ENCODE results near the gene SLC12A3.
A peak's percentile ranks its signal among the peaks of the same experiment; 100 is the strongest.
"Not testable (repeated sequence)": the region's sequence is repeated elsewhere in the genome, so short reads cannot be mapped to it uniquely, and the experiment has no call there.

Gene SLC12A3

DNA sequence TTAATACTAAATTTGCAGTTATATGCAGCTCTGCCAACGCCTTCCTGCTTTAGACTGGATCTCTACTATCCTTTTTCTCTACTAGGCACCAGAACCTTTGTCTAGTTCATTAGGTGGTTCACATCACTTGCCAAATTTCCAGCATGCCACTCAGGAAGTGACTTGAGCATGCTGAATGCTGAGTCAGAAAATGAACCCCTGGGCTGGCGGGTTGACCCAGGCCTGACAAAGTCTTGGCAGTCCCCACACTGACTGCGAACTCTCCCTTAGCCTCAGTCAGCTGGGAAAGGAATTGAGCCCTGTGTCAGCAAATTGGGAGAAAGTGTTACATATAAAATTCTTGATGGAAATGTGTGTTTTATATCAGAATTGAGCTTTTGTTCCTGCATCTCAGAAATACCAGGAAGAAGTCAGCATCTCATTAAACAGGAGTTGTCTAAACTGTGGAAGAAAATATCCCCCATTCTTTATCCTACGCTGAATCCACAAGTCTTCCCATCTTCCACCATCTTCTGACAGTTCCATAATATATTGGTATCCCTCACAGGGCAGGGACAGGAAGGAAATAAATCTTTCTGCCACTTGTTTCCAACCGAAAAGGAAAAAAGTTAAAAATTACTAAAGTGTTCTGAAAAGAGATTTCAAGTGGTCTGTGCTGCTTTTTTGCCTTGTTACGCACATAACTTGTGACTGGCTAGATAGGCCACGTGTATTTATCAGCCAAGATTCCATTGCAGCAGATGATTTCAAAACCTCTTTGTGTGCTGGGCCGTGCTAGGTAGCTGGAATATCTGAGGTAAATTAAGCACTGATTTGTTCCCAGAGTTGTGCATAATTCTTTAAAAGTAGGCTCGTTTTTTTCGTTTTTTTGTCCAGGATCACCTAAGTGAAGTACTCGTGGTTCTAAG lies 16.7 kb upstream of the SLC12A3 start:
- DNase-seq (ENCODE audit: low read depth), result no peak

DNA sequence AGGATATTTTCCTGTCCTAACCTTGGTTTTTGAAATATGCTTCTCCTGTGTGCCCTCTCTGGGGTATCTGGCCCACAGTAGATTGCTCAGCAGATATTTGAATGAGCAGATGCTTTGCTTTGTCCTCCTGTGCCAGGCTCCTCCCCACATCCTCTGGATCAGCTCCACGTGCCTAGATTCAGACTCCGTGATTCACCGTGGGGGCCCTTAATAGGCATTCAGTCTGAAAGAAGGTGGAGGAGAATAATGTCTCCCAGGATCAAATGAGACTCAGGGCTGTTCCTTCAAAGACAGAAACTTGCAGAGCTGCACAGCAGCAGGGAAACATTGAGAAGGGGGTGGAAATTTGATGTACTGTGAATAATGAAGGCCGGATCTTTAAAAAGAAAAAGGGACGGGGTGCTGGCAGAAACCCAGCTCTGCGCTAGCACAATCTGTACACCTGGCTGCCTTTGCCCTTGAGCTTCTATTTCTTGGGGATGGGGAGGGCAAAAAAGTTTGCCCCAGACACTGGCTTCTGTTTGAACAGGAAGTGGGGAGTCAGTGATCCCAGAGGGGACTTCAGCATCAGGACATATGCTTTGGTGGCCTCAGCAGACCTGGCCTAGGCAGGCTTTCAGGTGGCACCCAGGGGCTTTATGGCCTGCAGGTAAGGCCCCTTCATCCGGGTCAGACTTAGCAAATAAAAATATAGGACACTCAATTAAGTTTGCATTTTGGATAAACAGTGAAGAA lies 15.9 kb upstream of the SLC12A3 start:
- DNase-seq (ENCODE audit: low read depth), result no peak

DNA sequence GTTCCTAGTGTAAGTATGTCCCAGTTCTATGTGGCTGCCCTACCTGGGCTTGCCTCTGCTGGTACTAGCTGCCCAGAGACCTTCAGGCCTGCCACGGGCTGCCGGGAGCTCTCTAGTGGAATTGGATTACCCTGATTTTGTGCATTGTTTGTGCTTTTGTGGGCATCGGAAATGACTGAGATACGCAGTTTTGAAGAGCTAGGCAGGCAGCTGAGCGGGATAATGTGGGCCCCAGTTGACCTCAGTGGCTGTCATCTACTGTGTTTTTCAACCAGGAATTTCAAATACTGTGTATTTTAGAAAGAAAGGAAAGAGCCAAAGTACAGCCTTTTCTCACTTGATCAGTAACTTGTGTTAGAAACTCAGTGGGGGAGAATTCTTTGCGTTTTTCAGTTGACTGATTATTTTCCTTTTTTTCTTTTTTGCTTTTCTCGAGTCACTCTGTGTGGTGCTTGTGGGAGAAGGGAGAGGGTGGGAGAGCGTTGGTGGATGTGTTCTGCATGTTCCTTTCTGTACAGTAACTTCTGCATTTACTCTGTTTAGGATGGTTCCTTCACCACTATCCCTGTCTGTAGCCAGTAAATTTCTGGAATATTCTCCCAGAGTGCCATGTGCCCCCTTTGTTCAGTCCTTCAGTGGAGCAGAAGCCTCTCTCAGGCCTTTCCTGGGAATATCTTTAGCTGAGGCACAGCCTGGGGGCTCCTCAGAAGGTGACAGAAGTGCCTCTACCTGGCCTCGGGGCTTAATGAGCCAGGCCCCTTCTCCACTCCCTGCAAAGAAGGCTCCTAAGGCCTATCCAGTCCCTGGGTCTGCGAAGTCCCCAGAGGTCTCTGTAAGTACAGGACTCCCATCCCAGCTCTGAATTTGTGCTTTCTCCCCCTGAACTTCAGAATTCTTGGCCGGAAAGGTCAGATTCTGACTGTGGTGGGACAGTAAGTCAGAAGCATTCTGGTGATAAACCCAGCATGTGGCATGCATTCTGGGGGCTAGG lies 15.0 kb upstream of the SLC12A3 start:
- DNase-seq (ENCODE audit: low read depth), result no peak

DNA sequence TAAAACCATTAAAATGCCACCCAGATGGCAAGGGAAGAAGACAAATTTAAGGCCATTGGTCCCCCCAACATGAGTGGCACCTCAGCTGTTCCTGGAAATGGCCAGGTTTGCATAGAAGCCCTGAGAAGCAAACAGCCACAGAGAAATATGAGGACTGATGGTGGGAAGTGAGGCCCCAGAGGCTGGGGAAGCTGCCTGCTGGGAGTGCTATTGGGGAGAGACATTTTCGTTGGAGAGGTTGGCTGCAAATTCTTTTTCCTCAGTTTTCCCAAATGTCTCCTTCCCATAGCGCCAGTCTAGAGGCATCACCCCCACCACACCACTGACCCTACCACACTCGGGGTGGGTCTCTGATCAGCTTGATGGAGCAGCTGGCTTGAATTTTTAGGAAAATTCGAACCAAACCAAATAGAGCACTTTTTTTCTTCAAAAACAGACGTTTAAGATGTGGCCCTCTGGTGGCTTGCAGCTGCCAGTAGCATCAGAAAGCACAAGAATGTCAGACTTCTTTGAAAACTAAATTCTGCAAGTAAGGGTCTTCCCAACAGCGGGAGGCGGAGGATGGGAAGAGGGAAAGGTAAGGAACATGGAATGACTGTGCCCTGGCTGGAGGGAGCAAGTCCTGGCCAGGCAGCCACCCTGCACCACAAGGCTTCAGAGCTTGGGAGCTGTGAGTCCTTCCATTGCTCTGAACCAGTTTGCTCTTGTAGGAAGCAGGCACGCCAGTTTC lies 13.2 kb upstream of the SLC12A3 start:
- no peak for DNase-seq (ENCODE audit: low read depth)

DNA sequence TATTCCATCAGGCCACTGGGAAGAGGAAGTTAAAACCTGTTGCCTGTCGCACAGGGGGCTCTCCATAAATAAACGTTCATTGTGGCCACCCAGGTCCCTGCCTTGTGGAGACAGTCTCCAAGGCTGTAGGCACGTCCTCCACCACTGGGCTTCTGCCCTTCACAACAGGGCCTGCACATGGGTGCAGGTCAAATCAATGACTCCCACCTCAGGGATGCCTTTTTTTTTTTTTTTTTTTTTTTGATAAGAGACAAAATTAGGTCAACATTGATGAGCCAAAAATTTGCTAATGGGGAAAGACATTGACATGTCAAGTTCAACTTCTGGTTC lies 12.6 kb upstream of the SLC12A3 start:
- no peak for DNase-seq (ENCODE audit: low read depth)

DNA sequence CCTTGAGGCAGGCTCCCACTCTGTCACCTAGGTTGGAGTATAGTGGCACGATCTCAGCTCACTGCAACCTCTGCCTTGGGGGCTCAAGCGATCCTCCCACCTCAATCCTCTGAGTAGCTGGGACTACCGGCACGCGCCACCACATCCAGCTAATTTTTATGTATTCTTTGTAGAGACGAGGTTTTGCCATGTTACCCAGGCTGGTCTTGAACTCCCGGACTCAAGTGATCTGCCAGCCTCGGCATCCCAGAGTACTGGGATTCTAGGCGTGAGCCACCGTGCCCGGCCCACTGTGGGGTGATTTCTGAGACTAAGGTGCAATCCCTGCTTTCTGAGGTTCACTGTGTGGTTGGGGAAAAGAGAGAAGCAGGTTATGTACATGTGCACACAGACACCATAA lies 12.0 kb upstream of the SLC12A3 start:
- DNase-seq (ENCODE audit: low read depth), result no peak

DNA sequence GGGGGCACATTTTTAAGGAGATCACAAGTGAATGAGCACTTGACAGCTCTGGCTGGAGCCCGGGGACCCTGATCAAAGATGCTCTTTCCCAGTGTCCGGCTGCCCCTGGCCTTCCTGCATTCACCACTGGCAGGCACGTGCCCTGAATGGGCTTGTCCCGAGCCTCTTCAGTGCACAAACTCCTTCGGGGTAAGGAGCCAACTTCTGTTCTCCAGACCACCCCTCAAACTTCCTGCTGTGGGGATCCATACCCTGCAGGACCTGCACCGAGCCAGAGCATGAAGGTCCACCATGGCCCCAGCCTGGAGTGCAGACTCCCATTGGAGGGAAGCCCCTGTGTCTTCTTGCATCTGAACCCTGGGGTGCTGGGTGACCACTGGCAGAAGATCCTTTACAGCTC lies 9.8 kb upstream of the SLC12A3 start:
- DNase-seq (ENCODE audit: low read depth), result no peak

DNA sequence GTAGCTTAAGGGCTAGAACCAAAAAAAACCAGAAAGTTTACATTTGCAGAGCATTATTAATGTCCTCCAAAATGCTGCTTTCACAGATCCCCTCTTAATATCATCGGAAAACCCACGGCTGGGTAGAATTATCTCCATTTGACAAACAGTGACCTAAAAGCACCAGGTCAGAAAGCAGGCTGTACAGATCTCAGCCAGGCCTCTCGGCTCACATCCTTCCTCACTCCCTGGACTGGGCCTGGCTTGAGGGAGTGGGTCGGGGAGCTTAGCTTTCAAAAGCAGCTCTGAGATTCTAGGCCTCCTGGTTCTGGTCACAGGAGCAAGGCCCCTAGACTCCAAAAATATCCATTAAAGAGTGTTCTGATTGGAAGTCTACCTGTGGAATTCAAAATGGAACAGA lies 9.1 kb upstream of the SLC12A3 start:
- no peak for DNase-seq (ENCODE audit: low read depth)

DNA sequence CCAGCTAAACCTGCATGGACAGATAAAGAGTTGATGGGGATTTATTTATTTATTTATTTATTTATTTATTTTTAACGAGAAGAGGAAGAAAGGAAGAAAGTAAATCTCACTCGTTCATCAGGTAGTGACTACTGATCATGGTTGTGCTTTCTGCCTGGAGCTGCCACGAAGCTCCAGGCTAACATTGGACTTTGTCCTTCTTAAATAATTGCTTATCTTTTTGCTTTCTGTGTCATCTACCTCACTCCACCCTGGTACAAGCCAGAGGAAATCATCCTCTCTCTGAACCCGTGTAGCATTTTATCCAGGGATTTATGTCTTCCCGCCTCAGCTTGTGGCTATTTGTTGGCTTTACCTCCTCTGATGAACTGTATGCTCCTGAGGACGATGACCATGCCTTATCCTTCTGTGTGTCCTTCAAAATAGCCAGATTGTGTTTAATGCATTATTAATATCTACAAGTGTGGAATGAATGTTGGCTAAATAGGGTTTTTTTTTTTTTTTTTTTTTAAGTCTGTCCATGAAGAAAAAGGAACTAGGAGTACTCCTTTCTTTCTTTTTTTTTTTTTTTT lies 8.0 kb upstream of the SLC12A3 start:
- no peak for DNase-seq (ENCODE audit: low read depth)

DNA sequence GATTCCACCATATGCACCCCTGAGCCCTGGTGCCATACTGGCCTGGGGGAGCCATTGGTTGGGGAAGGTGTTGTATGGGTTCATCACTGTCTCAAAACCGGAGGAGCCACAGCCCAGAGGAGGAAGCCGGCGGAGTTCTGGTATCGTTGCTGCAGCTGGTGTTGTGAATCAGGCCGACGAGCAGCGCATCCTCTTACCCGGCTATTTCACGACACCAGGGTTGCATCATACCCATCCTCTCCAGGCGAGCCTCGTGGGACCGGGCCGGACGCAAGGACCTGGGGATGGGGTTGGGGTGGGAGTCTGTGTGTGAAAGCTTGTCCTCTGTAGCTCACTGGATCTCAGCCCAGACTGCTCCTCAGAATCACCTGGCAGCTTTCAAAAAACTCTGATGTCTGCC lies 6.6 kb upstream of the SLC12A3 start:
- no peak for DNase-seq (ENCODE audit: low read depth)

DNA sequence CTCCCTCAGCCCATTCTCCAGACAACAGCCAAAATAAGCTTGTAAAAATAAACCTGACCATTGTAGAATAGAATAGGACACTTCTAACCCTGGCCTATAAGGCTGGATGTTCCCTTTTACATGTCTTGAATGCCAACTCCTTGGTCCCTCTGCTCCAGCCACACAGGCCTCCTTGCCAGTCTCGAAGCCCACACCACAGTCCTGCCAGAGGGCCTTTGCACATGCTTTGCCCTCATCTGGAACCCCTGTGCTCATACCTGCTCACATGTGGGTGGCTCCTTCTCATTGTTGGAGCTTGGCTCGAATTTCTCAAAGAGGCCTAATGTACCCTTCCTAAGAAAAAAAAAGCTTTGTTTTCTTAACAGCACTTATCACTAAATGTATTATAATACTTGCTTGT lies 5.4 kb upstream of the SLC12A3 start:
- DNase-seq (ENCODE audit: low read depth), result no peak

DNA sequence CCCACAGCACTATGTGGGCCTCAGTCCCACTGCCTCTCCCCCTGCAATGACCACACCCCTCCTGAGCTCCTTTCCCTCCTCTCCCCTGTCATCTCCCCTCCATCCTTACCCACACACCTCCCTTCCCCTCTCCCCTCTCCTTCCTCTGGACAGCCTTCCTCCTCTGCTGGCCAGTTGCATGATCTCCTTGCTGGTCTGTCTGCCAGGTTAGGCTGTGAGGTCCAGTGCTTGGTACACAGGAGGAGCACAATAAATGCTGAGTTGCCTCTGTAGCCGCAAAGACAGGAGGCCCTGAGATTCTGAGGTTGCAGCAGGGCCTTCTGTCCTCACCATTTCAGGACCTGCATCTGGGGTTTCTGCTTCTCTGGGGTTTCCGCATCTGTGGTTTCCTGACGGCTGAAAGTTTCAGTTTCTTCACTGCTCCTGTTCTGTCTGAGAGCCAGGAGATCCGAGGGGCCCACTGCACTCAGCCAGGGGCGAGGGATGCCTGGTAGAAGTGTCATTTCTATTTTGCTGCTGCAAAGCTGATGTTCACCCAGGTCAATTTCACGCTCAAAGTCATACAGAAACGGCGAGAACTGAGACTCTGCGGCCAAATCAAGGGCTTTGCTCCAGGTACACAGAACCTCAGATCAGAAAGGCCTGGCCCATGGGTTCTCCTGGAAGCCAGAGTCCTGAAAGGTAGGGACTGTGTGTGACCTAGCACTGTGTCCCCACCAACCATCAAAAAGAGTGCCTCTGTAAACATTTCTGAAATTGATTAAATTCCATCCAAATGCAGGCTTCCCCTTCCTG lies 4.6 kb upstream of the SLC12A3 start:
- DNase-seq (ENCODE audit: low read depth), result no peak

DNA sequence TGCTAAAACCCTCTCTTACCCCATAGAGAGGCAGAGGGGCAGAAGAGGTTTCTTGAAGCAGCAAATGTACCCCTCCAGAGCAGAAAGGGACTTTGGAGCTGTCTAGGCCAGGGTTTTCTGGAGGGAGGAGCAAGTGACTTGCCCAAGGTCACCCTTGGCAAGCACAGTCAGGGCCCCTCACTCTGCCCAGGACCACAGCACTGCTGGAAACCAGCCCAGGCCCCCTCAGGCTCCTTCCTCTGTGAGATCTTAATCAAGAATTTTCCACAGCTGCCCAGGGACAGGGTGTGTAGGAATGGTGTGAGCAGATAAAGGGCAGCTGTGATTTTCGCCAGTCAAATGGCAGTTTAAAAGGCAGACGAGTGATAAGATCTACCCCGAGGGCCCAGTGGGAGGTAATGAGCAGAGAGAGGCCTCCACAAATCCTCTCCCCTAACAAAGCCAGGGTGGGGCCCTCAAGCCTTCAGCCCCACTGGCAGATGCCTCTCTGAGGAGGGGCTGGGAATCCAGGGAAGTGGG lies 3.9 kb upstream of the SLC12A3 start:
- DNase-seq (ENCODE audit: low read depth), result no peak

DNA sequence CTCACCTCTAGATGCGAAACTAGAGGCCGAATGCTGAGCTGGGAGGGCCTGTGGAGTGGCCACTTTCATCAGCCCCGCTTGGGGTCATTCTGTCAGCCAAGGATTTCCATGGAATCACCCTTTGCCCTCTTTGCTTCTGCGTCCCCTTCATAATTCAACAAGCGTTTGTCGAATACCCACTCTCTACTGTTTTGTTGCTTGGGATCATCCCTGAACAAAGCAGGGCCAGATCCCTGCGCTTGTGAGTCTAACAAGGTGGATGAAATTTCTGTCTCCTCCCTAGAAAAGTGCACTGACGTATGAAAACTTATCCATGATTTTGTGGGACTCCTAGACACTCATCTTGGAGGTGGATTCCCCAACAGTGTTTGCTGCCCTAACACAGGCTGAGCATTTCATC lies 3.3 kb upstream of the SLC12A3 start:
- DNase-seq (ENCODE audit: low read depth), result no peak

DNA sequence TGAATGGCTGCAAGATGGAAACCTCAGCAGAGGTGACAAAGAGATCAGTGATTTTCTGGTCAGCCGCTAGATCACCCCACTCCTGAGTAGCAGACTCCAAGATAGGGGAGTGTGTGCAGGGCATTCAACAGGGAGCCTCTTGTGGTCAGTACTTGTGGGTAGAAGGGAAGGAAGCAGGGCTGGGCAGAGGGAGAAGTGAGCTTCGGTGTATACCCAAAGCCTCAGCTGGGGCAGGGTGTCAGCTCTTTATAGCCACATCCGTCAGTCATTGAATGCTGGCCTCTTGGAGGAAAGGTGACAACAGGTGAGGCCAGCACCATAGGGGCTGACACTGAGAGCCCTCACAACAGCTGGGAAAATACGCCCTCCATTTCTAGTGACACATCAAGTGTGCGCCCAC lies 2.2 kb upstream of the SLC12A3 start:
- DNase-seq (ENCODE audit: low read depth), result no peak

DNA sequence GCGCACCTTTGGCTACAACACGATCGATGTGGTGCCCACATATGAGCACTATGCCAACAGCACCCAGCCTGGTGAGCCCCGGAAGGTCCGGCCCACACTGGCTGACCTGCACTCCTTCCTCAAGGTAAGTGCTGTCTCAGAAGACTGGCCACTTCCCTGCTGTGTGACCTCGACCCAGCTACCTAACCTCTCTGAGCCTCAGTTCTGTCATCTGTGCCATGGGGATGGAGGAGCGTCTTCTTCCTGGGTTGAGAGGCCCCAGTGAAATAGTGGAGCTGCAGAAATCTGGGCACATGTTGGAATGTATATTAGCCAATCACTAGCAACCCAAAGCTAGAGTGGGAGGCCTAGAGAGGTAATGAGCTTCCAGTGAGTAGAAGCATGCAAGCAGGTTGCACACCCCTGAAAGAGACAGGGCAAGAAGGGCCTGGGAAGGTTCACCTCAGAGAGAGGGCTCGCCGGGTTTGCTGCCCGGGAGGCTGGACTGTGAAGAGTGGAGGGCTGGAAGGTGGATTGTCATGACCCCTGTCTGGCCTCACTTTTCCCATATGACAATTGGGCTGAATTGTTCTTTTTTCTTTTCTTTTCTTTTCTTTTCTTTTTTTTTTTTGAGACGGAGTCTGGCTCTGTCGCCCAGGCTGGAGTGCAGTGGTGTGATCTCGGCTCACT lies 521 bp downstream of the SLC12A3 start:
- DNase-seq (ENCODE audit: low read depth), result no peak

DNA sequence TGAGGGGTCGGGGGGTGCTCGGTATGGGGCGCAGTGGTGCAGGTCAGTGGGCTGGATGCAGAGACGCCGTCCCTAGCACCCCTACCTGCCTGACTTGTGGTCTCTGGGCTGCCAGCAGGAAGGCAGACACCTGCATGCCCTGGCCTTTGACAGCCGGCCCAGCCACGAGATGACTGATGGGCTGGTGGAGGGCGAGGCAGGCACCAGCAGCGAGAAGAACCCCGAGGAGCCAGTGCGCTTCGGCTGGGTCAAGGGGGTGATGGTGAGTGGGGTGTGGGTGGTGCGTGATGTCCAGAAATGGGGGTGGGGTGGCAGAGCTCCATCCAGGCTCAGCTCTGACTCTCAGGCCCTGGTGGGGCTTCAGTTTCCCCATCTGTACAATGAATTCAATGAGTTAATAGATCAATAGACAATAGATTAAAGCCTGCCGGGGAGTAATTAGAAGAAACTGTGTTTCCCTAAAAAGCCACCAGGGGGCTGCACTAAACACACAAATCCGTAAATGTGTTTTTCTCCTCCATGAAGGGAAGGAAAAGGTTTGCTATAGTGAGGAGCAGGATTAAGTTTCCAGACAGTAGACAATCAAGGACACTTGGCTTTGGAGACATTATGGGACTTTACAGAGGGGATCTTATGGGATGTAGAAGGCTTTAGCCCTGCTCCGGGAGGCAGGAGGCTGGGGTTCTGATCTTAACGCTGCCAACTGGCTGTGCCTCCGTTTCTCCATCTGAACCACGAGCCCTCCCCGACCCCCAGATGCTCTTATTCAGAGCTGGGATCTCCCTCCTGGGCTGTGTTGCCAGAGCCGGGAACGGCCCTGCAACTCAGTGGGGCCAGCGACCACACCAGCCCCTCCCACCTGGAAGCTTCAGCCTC lies 2.2 kb downstream of the SLC12A3 start:
- peak; percentile 12 for DNase-seq (ENCODE audit: low read depth)

DNA sequence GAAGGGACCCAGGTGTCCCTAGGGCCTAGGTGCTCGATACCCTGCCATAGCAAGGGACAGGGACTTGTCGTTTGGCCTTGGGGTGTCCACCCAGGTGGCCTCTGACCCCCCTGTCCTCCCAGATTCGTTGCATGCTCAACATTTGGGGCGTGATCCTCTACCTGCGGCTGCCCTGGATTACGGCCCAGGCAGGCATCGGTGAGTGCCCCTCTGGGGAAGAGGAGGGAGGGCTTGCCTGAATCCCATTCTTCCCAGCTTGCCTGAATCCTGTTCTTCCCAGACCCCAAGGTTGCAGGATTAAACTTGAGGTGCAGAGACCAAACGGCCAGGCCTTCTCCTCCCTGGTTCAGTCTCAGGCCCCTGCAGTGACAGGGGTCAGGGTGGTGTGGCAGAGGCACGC lies 3.2 kb downstream of the SLC12A3 start:
- no peak for DNase-seq (ENCODE audit: low read depth)

DNA sequence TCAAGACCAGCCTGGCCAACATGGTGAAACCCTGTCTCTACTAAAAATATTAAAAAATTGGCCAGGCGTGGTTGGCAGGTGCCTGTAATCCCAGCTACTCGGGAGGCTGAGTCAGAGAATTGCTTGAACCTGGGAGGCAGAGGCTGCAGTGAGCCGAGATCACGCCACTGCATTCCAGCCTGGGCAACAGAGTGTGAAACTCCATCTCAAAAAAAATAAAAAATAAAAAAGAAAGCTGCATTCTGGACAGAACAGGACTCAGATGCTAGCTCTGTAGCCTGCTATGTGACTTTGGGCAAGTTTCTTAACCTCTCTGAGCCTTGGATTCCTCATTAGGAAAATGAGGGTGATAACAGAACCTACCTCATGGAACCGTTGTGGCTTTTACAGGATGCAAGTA lies 3.8 kb downstream of the SLC12A3 start:
- DNase-seq (ENCODE audit: low read depth), result not testable (repeated sequence)
